Hepatocyte (in vitro differentiated cells): ENCODE data around the gene C15orf39. TPM values are rescaled to one million over a fixed set of nuclear protein-coding genes. Genes with fewer than 3 reads are reported as not detected.
A peak's percentile ranks its signal among the peaks of the same experiment; 100 is the strongest.

ENCODE experiments used
- DNase-seq: peaks from one replicate; pipeline ENCODE4 v3.0.0-alpha.2; 2016; ENCODE audit warnings: low spot score
- H2AFZ ChIP-seq: fragments of 200-600 bp; sonication (generic); 2 replicates; pipeline ENCODE4 v1.6.0; 2016; ENCODE audit warnings: antibody characterized with exemption, mild to moderate bottlenecking
- H3K27ac ChIP-seq: fragments of 200-600 bp; sonication (generic); 2 replicates; pipeline ENCODE4 v1.5.1; 2016; ENCODE audit warnings: mild to moderate bottlenecking
- H3K27me3 ChIP-seq: fragments of 200-600 bp; sonication (generic); 2 replicates; pipeline ENCODE4 v1.6.1; 2016
- H3K36me3 ChIP-seq: fragments of 200-600 bp; sonication (generic); replicated peaks from 2 replicates; pipeline ENCODE4 v1.5.1; 2016; ENCODE audit warnings: low read depth; ENCODE audit not compliant: insufficient read depth
- H3K4me1 ChIP-seq: fragments of 200-600 bp; sonication (generic); 2 replicates; pipeline ENCODE4 v1.5.1; 2016; ENCODE audit warnings: mild to moderate bottlenecking, moderate library complexity; ENCODE audit not compliant: insufficient read depth
- H3K4me2 ChIP-seq: fragments of 200-600 bp; sonication (generic); 2 replicates; pipeline ENCODE4 v1.6.0; 2016
- H3K4me3 ChIP-seq: fragments of 200-600 bp; sonication (generic); 2 replicates; pipeline ENCODE4 v1.5.1; 2016; ENCODE audit warnings: mild to moderate bottlenecking
- H3K79me2 ChIP-seq: fragments of 200-600 bp; sonication (generic); 2 replicates; pipeline ENCODE4 v1.6.0; 2017; ENCODE audit warnings: mild to moderate bottlenecking
- H3K9me2 ChIP-seq: fragments of 200-600 bp; sonication (generic); replicated peaks from 2 replicates; pipeline ENCODE4 v1.6.0; 2017; ENCODE audit warnings: mild to moderate bottlenecking; ENCODE audit not compliant: insufficient read depth
- H3K9me3 ChIP-seq: fragments of 200-600 bp; sonication (generic); 2 replicates; pipeline ENCODE4 v1.5.1; 2016; ENCODE audit warnings: low read depth, mild to moderate bottlenecking
- H4K20me1 ChIP-seq: fragments of 200-600 bp; sonication (generic); 2 replicates; pipeline ENCODE4 v1.6.0; 2016; ENCODE audit warnings: mild to moderate bottlenecking; ENCODE audit not compliant: insufficient read depth, poor library complexity, severe bottlenecking
- CTCF ChIP-seq: fragments of 200-600 bp; sonication (generic); IDR thresholded peaks from 2 replicates; pipeline ENCODE4 v1.5.1; 2016; ENCODE audit warnings: antibody characterized with exemption, mild to moderate bottlenecking; ENCODE audit not compliant: poor library complexity
- EZH2 ChIP-seq: fragments of 200-600 bp; sonication (generic); IDR thresholded peaks from 2 replicates; pipeline ENCODE4 v1.6.1; 2016; ENCODE audit warnings: antibody characterized with exemption, mild to moderate bottlenecking, borderline replicate concordance
- EZH2phosphoT487 ChIP-seq: fragments of 200-600 bp; sonication (generic); IDR thresholded peaks from one replicate; pipeline ENCODE4 v1.6.1; 2018; ENCODE audit warnings: antibody characterized with exemption, mild to moderate bottlenecking, low read depth, moderate library complexity; ENCODE audit not compliant: unreplicated experiment, severe bottlenecking
- WGBS: methylation state at CpG from one replicate; pipeline ENCODE4 v1.1.6; 2016; ENCODE audit warnings: low lambda C conversion rate; ENCODE audit errors: missing lambda C conversion rate; 5-methylcytosine and 5-hydroxymethylcytosine counted together
- polyA plus RNA-seq: library from polyadenylated mRNA; unstranded; fragments of >200 nt; fragmentation: Nextera tagmentation; extraction: Ambion mirVana; gene quantifications from 2 replicates; pipeline ENCODE4 v1.2.1, GENCODE V29; 2016
- total RNA-seq: library from RNA; depleted of rRNA; stranded (reverse); fragments of >200 nt; gene quantifications from 2 replicates; pipeline ENCODE4 v1.2.3, GENCODE V29; 2014

Gene C15orf39
- total and polyA plus RNA-seq, 2 experiments from 2014 or later, result 15.3 to 18.3 TPM

- H3K9me3 ChIP-seq, result no peaks in the 10 kb centered on the region
- peaks cover 63% of the 10 kb centered on the region for H4K20me1 ChIP-seq
- H3K27me3 ChIP-seq, result no peaks in the 10 kb centered on the region
- H3K79me2 ChIP-seq, result peaks cover 75% of the 10 kb centered on the region
- peak; percentile 95 for DNase-seq
- no peak overlapping the region for H2AFZ ChIP-seq
- TF ChIP-seq EZH2phosphoT487, result no peak
- peak; percentile 97 for TF ChIP-seq CTCF
- TF ChIP-seq EZH2, result no peak
- WGBS, result 21% methylated on average over 10 of the region's 10 CpGs
- H3K27ac ChIP-seq, result peak overlapping the region; percentile 99
- H3K36me3 ChIP-seq, result no peaks in the 10 kb centered on the region
- H3K9me2 ChIP-seq, result no peaks in the 10 kb centered on the region
- H3K4me1 ChIP-seq, result peaks cover 42% of the 10 kb centered on the region
- H3K4me3 ChIP-seq, result no peak overlapping the region
- peak overlapping the region; percentile 94 for H3K4me2 ChIP-seq
Measured at GRCh38 chr15:75204340-75205063, 2.8 kb downstream of the C15orf39 start.

- Histone ChIP-seq H3K36me3 (no peaks in the 10 kb centered on the region), H3K79me2 (peaks cover 80% of the 10 kb centered on the region), H3K4me3 (no peak overlapping the region), H3K4me2 (peak overlapping the region; percentile 47), H3K9me3 (no peaks in the 10 kb centered on the region), H2AFZ (no peak overlapping the region), H3K27me3 (no peaks in the 10 kb centered on the region), H3K4me1 (peaks cover 38% of the 10 kb centered on the region), H3K9me2 (no peaks in the 10 kb centered on the region), H3K27ac (no peak overlapping the region), H4K20me1 (peaks cover 68% of the 10 kb centered on the region)
- no peak for DNase-seq
- WGBS, result 62% methylated on average over 3 of the region's 3 CpGs
- no peak for TF ChIP-seq CTCF
- no peak for TF ChIP-seq EZH2
- no peak for TF ChIP-seq EZH2phosphoT487
Measured at GRCh38 chr15:75205064-75205395, 3.3 kb downstream of the C15orf39 start.

- Histone ChIP-seq H3K79me2 (peaks cover 90% of the 10 kb centered on the region), H3K36me3 (no peaks in the 10 kb centered on the region), H3K4me2 (no peak overlapping the region), H3K9me2 (no peaks in the 10 kb centered on the region), H3K4me1 (peaks cover 30% of the 10 kb centered on the region), H2AFZ (no peak overlapping the region), H3K27ac (no peak overlapping the region), H3K4me3 (no peak overlapping the region), H3K9me3 (no peaks in the 10 kb centered on the region), H4K20me1 (peaks cover 78% of the 10 kb centered on the region), H3K27me3 (no peaks in the 10 kb centered on the region)
- no peak for TF ChIP-seq EZH2
- no peak for TF ChIP-seq EZH2phosphoT487
- no peak for TF ChIP-seq CTCF
- DNase-seq, result no peak
- WGBS, result 95% methylated on average over 11 of the region's 11 CpGs
Measured at GRCh38 chr15:75206006-75206405, 4.3 kb downstream of the C15orf39 start.
